ENCODE data around the gene AP2B1.

The AP2B1 gene

GRCh38 chr17:35653619-35654361, 66.7 kb downstream of the AP2B1 start:
- DNase-seq (ENCODE audit: low spot score) = no peak
- TF ChIP-seq CTCF (IDR thresholded peaks at IDR 0.05) = no peak
- Histone ChIP-seq H3K27ac (no peak overlapping the region), H3K4me3 (no peak overlapping the region)

DNA sequence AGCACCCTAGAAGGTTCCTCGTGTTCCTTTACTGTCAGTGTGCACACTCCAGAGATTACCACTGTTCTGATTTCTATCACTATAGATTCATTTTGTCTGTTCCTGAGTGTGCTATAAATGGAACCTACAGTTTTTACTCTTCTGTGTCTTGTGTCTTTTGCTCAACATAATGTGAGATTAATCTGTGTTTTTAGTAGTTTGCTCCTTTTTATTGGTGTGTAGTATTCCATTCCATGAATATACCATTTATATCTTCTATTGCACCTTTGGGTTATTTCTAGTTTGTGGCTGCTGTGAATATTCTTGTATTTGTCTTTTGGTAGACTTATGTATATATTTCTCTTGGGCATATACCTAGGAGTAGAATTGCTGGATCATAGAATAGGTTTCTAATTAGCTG, 68.2 kb downstream of the AP2B1 start:
- Histone ChIP-seq H3K27ac (no peak overlapping the region), H3K4me3 (no peak overlapping the region)
- DNase-seq (ENCODE audit: low spot score) = no peak
- TF ChIP-seq CTCF (IDR thresholded peaks at IDR 0.05) = no peak

DNA sequence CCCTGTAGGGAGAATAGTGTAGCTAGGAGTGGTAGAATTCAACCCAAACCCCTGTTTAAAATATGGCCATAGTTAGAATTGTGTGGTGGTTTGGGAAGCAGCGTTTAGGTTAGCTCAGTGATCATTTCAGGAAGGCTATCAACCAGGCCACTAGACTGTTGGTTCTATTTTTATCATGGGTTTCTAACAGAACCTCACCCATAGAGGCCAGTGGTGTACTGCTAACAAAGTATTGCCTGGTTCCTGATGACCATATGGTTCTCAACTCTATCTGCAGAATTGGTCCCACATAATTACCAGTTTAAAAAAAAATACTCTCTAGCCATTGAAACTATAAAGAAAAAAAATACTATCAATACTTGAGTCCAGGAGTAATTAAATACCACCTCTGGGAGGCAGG, 73.8 kb downstream of the AP2B1 start:
- no peak for DNase-seq (ENCODE audit: low spot score)
- H3K27ac ChIP-seq = no peak overlapping the region
- no peak for TF ChIP-seq CTCF (IDR thresholded peaks at IDR 0.05)
- no peak overlapping the region for H3K4me3 ChIP-seq

- no peak for DNase-seq (ENCODE audit: low spot score)
- H3K4me3 ChIP-seq = no peak overlapping the region
- H3K27ac ChIP-seq = no peak overlapping the region
- no peak for TF ChIP-seq CTCF (IDR thresholded peaks at IDR 0.05)
These were observed 77.6 kb downstream of the AP2B1 start for GRCh38 chr17:35664685-35665084.

DNA sequence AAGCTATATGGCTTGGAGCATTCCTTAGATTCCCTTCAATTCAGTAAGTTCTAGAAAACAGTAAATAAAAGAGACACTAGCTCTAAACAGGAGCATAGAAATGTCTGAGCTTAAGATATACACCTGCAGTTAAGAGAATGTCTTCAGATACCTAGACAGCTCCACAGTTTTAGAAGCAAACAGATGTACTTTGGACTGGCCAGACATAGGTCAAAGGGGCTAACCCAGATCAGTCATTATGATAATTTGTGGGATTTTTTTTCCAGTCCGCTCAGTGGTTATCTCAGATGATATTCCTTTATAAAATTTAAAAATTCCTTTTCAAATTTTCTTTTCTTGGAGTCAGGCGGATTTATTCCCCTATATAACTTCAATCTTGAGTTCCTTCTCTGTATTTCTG, 78.5 kb downstream of the AP2B1 start:
- no peak overlapping the region for H3K4me3 ChIP-seq
- TF ChIP-seq CTCF (IDR thresholded peaks at IDR 0.05) = no peak
- no peak overlapping the region for H3K27ac ChIP-seq
- DNase-seq (ENCODE audit: low spot score) = no peak

- TF ChIP-seq CTCF (IDR thresholded peaks at IDR 0.05) = no peak
- Histone ChIP-seq H3K27ac (no peak overlapping the region), H3K4me3 (no peak overlapping the region)
- no peak for DNase-seq (ENCODE audit: low spot score)
These were observed 78.9 kb downstream of the AP2B1 start for GRCh38 chr17:35666070-35666469.

GRCh38 chr17:35666967-35667532, 79.9 kb downstream of the AP2B1 start:
- Histone ChIP-seq H3K27ac (no peak overlapping the region), H3K4me3 (no peak overlapping the region)
- no peak for DNase-seq (ENCODE audit: low spot score)
- TF ChIP-seq CTCF (IDR thresholded peaks at IDR 0.05) = no peak

All from coronary artery (tissue), 2 donors.